KBM-7 (cell line): ENCODE results near the gene UNC93A.
"Not testable (repeated sequence)": the region's sequence is repeated elsewhere in the genome, so short reads cannot be mapped to it uniquely, and the experiment has no call there.

Source experiments
- DNase-seq: peaks from one replicate; pipeline ENCODE4 v3.0.0-alpha.2; 2015
- in situ Hi-C: fragments of 300-500 bp; cut with MboI; formaldehyde crosslinking; loops from 2 replicates; pipeline ENCODE4 v1.14.3; 2020; ENCODE audit warnings: low sequenced_read_pairs, low pct_unique_long_range_greater_than_20kb, mixed read lengths

UNC93A gene

DNA sequence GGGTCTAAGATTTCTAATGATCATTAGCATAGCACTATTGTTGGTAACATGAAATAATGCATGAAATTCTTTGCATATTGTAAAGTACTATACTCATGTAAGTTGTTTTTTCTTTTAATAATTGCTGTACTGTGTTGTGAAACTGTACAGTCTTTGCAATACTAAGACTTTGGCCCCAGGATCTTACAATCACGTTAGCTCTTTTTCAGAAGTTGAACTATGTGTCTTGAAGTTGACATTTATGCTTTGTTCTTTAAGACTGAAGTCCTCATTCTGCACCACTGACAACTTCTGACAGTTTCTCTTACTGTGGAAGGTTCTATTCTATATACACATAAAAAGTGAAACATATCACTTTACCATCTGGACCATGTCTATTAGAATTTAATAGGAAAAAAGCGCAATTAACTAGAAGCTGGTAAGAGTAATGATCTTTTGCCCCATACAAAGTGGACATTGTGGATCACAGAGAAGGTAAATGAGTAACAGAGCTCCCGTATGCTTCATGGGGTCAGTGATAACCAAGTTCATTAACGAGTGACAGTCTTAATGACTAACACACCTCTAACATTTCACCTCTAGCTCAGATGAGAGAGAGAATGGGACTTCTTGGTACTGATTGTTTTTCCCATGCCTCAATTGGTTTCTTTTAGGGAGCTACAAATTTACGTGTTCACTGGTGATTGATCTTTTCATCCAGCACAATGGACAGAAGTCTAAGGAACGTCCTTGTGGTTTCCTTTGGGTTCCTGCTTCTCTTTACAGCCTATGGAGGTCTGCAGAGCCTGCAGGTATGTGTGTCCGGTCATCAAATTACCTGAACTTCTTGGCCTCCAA is at the start of gene UNC93A:
Gene UNC93A, plus strand, starts transcription at position 530 of the 837 bp plus-strand sequence. Its CDS starts 175 bp downstream, at position 705.
- in situ Hi-C loops = no loop called here
- DNase-seq = no peak

DNA sequence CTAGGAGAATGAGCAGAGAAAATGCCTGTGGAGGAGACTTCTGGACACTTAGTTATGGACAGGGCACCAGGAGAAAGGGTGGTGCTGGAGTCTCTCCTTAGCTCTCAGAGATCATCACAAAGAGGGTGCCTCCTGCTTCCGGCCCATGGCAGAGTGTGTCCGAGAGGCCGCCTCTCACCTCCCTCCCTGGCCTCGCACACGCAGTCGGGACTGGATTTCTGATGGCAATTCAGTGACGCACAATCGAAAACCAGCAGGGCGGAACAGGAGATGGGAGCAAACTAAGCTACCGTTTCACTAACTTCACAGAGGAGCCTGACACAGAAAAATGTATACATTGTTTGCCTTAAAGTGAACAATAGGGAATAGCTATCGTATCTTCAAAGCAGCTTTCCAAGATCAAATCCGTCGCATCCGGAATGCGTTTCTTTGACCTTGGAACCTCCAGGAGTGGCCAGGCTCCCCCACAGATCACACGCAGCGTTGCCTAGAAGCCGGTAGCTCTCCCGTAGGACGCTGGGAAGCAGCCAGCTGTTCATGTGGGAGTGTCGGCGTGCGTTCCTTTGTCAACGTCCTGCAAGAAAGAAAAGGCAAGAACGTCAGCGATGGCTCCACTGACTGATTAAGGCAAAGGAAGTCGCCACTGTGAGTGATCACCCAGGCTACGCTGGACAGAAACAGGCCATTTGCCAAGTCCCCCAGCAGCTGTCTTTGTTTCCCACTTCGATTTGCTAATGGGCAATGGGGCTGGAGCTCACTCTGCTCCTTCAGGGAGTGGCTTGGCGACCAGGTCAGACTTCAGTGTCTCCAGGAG is 49.6 kb upstream of the UNC93A start:
- DNase-seq, in situ Hi-C loops: not testable (repeated sequence)

DNA sequence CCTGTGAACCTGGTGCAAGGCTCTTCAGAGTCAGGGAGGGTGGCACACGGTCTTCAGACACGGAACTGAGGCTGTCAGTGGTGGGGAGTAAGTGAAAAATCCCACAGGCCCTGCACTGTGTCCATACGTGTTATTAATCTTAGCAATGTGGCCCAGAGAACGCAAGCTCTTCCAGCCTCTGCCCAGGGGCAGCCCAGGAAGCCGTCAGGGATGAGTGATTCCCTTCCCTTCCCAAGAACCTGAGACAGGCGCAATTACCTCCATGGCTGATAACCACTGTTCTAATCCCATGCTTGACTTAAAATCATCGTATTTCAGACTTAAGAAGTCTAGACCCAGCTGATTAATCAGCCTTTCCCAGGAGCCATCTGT is 49.0 kb upstream of the UNC93A start:
- DNase-seq, in situ Hi-C loops: not testable (repeated sequence)

DNA sequence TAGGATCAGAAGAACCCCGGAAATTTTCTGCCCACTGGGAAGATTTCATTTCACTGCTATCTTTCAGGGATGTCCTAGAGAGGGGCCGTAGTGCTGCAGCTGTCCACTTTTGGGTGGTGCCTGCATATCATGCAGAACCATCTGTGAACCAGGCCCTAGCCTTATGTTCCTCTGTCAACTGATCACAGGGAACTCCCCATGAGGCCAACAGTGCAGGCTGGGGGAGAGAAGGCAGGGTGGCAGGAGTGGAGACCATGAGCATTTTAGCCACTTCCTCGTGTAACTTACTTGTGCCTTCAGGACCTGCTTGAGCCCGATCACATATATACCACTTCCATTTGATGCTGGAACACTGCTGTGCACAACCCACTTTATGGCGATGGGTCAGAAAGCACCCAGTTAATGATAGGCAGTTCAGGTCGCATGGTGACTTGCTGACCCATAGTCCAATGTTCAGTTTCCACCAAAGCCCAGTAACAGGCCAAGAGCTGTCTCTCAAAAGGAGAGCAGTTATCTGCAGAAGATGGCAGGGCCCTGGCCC is 48.5 kb upstream of the UNC93A start:
- in situ Hi-C loops, DNase-seq: not testable (repeated sequence)

DNA sequence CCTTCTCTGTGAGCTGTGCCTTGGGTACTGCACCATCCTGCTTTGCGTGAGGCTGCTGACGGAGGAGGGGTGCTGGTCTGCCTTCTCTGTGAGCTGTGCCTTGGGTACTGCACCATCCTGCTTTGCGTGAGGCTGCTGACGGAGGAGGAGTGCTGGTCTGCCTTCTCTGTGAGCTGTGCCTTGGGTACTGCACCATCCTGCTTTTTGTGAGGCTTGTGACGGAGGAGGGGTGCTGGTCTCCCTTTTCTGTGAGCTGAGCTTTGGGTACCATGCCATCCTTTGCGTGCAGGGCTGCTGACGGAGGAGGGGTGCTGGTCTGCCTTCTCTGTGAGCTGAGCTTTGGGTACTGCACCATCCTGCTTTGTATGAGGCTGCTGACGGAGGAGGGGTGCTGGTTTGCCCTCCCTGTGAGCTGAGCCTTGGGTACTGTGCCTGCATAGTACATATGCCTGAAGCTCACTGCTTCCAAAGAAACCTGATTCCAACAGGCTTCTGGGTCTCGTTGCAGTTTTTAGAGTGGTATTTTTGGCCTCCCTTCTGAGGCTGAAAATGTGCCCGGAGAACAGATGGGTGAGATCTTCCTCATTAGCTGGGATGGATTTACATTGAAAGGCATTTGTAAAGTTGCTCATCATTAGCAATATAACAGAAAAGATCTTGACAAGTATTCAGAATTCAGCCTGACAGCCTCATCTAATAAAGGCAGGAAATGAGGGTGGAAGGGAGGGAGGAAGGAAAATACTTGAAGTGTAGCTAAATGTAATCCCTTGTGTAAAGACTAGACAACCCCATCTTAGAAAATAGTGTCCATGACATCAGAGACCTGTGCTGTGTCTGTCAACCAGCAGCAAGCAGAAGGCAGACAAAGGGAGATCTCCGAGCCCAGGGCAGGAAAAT is 46.8 kb upstream of the UNC93A start:
- DNase-seq = no peak
- in situ Hi-C loops = no loop called here

DNA sequence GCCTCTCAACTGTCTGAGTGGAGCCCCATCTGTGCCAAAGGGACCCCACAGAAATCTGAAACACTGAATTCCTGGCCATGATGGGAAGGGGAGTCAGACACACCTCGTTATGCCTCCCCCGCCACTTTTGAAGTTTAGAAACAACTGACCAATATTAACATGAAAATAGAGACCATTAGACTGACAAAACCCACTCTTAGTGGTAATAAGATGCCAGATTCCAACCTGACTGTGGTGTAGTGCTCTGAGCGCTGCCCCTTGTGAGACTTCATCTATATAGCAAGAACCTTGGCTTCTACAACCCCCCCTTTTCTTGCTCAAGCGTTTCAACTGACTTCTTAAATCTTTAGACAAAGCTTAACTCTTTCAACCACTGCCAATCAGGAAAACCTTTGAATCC is 46.1 kb upstream of the UNC93A start:
- in situ Hi-C loops = no loop called here

DNA sequence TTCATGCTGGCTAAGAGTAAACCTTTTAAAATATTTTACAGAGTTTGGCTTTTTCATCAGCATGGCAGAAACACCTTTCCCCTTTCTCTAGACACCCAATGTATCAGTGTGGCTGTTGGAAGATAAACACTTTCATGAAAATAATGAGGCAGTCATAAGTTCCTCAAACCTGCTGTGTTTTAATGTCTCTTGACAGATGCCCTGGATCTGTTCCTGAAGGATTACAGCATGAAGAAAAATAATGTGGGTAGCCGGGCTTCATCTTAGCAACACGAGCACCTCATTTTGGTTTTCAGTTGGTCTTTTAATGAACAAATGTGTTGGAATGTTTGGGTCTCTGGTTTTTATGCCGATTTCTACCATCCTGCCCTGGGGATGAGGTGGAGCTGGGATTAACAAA is 45.5 kb upstream of the UNC93A start:
- DNase-seq = no peak
- in situ Hi-C loops = no loop called here

More for the DNA sequence above, 46.1 kb upstream of the UNC93A start:
- DNase-seq = no peak

DNA sequence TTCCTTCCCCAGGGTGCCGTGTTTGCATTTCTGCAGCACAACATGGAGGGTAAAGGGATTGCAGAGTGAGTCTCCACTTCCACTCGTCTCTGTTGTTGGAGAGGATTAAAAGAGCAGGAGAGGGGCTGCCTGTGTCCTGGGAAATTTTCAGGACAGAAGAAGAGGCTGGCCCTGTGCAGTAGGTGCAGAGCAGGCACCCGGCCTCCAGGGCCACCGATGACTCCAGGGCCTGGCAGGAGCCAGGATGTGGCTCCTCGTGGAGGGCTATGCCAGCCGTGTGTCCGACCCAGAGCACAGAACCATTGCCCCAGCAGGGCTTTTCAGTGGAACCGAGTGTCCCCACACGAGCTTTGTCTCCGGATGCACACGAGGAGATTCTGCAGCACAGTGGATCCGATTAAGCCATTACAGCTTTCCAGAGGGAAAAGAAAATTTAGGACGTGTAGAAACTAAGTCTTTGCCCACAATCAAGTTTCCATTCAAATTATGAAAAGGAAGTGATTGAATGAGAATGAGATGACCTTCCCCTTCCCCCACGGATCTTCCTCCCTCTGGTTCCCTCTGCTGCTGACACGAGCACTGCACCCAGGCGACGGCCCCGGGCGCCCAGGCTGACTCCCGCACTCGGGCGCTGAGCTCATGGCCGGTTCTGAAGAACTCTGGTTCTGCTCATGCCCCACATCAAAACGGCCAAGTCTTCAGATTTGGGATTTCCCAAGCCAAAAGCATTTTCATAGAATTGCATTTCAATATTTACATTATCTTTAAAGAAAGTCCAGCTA is 43.1 kb upstream of the UNC93A start:
- DNase-seq = no peak
- in situ Hi-C loops = no loop called here

DNA sequence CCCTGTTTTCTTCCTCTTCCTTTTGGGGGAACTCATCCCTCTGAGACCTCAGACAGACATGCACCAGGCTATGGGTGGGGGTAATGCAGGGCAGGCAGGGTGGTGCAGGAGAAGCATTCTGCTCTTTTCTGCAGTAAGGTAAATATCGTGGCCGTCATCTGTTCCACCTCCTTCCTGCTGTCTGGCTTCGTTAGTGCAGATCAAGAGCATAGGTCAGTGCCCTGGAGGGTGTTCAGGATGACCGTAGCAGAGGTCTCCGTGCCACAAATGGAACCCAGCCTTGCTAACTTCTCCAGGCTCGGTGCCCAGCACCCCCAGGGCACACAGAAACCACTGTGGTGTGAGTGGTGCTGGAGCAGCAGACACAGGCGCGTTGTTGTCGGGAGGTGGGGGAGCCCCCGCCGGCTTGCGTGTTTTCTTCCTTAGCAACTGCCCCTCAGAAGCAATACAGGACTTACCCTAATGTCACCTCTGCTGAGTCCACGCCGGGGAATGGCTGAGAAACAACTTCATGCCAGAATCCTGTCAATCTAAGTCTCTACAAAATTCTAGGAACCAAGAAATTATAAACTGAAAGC is 42.1 kb upstream of the UNC93A start:
- in situ Hi-C loops, DNase-seq: not testable (repeated sequence)

DNA sequence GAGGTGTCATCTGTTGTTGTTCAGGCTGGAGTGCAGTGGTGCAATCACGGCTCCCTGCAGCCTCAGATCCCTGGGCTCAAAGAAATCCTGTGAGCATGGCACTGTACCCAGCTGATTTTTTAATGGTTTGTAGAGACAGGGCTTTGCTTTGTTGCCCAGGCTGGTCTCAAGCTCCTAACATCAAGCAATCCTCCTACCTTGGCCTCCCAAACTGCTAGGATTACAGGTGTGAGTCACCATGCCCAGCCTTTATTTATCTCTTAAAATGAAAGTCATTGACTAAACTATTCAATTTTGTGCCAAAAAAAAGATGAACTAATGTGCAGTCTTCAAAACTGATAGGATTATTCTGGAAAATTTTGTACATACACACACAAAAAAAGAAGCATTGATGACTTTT is 38.8 kb upstream of the UNC93A start:
- in situ Hi-C loops = no loop called here
- no peak for DNase-seq

DNA sequence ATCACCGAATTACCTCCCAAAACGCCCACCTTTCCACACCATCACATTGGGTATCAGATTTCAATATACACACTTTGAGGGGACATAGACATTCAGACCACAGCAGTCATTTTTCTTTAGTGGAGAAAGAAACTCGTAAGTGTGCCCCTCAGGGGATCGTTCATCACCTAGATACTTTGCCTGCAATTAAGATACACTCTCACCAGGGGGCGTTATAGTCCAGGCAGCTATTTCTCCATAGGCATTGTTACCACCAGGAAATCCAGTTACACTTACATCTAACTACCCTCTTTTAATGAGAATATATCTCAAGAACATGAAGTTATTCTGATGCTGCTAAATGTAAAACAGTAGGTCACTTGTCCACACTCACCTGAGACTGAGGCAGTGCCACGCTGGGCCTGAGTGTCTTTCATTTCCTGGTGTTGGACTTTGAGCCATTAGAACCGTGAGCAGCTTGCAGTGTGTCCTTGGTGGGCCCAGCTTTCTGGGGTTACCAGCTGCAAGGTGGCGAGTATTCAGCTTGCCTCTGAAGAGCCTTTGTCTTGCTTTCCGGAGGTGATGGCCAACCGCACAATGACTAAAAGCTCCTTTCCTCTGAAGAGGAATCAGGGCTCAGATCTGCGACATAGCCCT is 35.1 kb upstream of the UNC93A start:
- in situ Hi-C loops = no loop called here
- DNase-seq = peak; percentile 1

DNA sequence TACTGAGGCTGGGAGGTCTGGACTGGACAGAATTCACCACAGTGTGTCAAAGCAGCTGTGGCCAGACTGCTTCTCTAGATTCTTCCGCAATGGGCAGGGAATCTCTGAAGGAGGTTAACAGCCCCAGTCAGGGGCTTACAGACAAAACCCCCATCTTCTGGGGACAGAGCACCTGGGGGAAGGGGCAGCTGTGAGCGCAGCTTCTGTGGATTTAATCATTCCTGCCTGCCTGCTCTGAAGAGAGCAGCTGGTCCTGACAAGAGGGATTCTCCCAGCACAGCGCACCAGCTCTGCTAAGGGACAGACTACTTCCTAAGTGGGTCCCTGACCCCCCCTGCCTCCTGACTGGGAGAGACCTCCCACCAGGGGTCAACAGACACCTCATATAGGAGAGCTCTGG is 32.5 kb upstream of the UNC93A start:
- DNase-seq = no peak
- in situ Hi-C loops = no loop called here

DNA sequence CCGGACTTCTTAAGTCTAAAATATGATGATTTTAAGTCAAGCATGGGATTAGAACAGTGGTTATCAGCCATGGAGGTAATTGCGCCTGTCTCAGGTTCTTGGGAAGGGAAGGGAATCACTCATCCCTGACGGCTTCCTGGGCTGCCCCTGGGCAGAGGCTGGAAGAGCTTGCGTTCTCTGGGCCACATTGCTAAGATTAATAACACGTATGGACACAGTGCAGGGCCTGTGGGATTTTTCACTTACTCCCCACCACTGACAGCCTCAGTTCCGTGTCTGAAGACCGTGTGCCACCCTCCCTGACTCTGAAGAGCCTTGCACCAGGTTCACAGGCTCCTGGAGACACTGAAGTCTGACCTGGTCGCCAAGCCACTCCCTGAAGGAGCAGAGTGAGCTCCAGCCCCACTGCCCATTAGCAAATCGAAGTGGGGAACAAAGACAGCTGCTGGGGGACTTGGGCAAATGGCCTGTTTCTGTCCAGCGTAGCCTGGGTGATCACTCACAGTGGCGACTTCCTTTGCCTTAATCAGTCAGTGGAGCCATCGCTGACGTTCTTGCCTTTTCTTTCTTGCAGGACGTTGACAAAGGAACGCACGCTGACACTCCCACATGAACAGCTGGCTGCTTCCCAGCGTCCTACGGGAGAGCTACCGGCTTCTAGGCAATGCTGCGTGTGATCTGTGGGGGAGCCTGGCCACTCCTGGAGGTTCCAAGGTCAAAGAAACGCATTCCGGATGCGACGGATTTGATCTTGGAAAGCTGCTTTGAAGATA is 24.9 kb upstream of the UNC93A start:
- DNase-seq, in situ Hi-C loops: not testable (repeated sequence)

DNA sequence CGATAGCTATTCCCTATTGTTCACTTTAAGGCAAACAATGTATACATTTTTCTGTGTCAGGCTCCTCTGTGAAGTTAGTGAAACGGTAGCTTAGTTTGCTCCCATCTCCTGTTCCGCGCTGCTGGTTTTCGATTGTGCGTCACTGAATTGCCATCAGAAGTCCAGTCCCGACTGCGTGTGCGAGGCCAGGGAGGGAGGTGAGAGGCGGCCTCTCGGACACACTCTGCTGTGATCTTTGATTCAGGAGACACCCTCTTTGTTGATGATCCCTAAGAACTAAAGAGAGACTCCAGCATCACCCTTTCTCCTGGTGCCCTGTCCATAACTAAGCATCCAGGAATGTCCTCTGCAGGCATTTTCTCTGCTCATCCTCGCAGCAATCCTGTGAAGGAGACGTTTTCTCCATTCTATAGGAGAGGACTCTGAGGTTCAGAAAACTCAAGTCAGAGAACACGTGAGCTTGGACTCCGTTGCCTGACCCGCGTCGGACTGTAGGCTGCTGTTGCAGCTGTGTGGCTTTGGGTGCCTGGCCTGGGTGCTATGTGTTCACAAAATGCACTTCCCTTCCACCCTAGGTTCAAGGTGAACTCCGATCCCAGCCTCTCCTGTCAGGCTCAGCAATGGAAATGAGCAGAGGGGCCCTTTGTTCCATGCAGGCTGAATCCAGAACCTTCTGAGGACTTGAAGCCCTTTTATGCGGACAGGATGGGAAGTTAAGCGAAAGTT is 24.1 kb upstream of the UNC93A start:
- no peak for DNase-seq
- in situ Hi-C loops = no loop called here

DNA sequence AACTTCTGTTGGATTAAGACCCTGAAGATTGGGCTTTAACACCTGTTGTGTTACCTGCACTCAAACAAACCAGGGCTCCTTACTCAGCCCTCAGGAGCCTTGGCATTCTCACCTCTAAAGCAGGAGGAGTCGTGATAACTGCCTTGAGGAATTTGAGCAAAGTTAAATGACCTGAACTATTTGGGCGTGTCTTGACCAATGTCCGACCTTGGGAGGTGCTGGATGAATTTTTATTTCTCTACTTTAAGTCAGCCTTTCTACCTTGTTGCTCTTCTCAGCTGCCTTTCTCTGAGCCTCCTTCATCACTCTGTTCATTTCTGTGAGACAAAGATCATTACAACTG is 23.6 kb upstream of the UNC93A start:
- DNase-seq, in situ Hi-C loops: not testable (repeated sequence)

DNA sequence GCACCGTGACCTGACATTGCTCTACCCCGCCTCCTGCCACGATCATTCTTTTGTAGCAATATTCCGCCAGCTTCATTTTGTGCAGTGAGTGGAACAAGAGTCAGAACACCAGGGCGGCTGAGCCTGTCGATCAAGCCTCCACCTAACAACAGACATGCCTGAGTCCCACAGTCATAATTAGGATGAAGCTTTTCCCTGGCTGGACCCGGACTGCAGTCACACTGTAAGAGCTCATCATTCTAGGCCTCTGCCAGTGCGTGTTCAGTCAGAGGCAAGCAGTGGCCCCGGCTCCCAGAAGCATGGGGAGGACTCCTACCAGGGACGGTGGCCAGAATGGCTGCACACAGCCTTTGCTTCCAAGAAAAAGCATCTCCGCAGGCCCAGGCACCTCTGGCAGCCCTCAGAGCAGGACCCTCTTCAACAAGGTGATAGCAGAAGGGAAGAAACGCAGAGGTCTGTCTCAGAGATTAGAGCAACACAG is 23.2 kb upstream of the UNC93A start:
- no peak for DNase-seq
- in situ Hi-C loops = no loop called here
